ENCODE data around the gene GPR32.
A peak's percentile ranks its signal among the peaks of the same experiment; 100 is the strongest.
"Not testable (repeated sequence)": the region's sequence is repeated elsewhere in the genome, so short reads cannot be mapped to it uniquely, and the experiment has no call there.

Gene GPR32

DNA sequence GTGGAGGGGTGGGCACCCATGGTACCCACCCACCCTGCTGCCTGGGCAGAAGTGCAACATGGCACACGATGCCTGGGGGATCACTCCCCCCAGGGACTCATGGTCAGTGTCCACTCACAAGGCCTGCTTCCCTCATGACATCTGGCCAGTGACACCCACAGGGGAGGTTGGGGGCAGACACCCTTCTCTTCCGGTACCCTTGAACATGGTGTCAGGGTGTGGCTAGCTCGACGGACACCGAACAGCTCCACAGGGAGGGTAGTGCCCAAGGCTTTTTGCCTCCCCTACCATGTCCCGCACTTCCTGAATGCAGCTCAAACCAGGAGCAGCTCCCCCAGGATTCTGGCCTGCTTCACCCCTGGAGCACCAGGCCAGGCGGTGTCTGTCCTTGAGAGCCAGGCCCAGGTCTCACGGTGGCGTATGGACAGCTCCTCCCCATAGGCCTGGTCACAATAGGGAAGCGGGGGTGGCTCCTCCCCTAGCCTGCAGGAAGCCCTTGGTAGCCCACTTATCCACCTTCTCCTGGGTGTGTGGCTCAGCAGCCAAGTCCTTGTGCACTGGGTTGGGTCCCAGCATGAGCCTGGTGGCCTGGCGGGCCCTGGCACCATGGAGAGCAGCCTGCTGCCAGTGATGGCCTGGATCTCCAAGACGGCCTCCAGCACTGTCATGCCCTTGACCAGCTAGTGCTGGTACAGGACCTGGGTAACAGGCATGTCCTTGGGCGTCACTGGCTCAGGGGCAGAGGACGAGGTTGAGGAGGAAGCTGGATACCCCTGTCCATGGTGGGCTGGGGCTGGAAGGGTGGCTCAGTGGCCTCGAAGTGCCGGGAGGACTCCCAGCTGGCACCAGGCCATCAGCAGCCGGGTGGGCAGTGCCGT, 27.8 kb downstream of the GPR32 start:
- DNase-seq (ENCODE audit: low read depth in 3 of 3, low spot score in 1 of 3), result no peak

DNA sequence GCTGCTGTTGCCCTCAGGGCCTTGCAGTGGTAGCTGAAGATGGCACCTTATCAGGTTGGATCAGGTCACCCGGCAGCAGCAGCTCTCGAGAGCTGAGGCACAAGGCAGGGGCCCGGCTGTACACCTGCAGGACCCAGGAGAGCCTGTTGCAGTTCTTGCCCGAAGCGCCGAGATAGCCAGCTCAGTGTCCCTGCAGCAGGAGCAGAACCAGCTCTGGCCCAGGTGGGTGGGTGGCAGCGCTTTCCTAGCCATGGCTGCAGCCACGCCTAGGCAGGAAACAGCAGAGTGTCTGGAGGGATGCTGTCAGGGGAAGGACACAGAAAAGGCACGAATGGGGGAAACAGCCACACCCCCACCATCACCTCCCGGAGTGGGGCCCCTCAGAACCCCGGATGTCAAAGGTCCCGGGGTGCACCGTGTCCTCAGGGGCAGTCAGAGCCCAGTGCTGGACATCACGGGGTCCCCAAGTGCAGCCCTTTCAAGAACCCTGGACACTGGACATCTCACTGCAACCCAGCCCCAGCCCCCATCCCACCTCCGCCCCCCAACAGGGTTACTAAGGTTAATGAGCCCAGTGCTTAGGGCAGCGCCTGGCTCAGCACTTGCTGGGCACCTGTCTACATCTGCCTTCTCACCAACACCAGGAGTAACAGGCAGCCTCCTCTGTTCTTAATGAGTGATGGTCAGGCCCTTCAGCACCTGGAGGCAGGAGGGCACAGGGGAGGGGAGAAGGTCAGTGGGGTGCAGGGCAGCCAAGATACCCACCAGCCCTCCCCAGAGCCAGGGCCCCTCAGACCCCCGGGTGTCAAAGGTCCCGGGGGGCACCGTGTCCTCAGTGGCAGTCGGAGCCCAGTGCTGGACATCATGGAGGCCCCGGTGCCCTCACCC, 28.6 kb downstream of the GPR32 start:
- DNase-seq (ENCODE audit: low read depth in 3 of 3, low spot score in 1 of 3), result no peak

DNA sequence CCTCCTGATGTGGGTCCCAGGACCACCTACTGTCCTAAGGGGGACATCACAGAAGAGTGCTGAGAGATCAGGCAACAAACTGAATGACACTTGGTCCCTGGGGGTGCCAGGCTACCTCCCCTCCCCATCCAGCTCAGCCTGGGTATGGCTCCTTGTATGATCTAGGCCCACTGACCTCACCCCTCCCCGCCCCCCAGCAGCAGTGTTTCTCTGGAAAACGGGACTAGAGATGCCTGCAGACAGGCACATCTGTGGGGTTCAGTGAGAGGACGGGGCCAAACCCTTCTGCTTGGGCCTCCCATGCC, 29.2 kb downstream of the GPR32 start:
- no peak for DNase-seq (ENCODE audit: low read depth in 3 of 3, low spot score in 1 of 3)

DNA sequence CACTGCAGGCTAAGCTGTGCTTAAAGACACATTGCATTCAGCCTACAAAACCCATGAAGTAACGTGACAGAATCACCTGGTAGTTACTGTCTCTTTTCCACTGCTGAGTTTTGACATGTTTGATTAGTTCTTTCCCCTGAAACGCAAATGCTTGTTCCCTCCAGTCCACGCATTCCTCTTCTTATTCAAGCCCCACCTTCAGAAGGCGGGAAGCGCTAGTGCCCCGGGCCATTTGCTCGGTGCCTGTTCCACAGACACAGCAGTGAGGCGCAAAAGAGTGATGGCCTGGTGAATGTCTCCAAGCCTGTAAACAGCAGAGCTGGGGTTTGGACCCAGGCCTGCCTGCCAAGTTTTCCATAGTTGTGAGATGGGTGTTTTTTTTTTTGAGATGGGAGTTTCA, 30.8 kb downstream of the GPR32 start:
- no peak for DNase-seq (ENCODE audit: low read depth in 3 of 3, low spot score in 1 of 3)

DNA sequence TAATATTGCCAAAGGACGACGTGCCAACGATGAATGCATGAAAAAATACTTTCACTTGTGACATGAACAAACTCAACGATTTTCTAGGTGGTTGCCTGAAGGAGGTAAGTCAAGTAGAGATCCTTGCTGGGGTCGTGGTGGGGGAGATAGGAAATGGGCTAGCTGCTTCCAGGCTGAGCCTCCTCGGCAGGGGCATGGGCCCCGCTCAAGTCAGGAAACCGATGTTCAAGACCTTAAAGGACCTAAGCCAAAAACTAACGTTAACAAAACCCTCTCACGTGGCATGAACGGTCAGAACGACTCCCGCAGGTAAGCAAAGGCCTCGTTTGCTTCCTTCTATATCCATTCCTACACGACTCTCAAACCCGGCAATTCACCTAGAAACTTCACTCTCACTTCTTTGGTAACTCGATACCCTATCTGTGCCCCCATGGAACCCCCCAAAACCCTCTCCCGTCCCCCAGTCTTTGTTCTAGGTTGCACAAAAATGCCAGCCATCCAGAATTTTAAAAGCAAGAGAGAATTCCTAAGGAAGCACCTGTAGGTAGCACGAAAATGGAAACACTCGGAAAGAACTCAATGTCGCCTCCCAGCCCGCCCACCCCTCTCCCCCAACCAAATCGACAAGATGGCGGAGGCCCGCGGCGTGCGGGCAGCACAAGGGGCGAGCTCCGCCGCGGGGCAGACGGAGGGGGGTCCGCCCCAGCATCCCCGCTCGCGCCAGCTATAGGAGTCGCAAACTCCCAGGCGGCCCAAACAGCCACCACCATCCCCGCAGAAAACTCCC, 33.6 kb downstream of the GPR32 start:
- DNase-seq (ENCODE audit: low read depth in 3 of 3, low spot score in 1 of 3), result peak in 1 of 3 donors; percentile 37

DNA sequence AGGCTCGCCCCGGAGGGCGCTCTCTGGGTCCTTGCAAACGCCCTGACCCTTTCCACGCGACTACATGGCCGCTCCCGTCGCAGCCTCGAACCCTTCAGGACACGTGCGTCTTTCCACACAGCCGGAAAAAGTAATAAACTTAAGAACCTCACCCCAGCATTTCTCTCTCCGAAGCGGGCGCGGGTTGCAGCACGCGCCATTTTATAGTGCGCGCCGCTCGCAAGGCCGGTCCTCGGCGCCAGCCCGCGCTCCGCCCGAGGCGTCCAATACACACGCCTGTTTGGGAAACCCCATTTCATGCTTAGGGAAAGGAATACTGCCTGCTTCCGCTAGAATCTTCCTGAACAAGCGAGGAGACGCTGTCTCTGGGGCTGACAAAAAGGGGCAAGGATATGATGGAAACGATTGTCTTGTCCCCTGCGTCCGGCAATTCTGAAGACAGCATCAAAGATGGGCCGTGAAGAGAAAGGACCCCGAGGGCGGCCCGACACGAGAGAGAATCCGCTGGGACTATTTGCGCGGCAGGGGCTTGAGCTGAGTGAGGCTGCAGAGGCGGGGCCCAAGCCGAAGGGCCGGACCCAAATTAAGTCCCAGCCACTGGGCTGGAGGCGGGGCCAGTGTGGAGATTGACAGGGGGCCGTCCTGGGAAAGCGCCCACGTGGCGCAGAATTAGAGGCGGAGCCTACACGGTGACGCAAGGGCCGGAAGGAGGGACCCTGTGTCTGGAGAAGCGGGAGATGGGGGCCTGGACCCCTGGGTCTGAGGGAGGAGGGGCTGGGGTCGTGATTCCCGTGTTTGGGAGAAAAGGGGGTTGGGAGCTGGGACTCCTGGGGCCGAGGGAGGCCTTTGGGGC, 34.4 kb downstream of the GPR32 start:
- peak; percentile 93 to 96 (median 95) for DNase-seq (ENCODE audit: low read depth in 3 of 3, low spot score in 1 of 3)

DNA sequence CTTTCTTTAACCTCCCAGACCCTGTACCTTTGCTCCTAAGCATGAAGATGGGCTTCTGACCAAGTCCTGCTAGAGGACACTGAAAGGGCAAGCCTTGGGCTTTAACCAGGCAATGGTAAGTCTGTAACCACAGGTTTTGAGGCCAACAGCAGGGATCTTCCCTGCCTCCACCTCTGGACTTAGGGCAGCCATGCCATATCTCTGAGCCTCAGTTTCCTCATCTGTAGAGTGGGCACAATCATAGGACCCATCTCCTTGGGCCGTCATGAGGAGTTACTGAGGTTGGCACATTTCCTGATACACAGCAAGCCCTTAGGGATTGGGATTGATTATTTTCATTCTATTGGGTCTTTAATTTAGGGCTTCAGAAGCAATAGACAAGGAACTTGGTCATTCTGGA, 38.6 kb downstream of the GPR32 start:
- no peak for DNase-seq (ENCODE audit: low read depth in 3 of 3, low spot score in 1 of 3)

DNA sequence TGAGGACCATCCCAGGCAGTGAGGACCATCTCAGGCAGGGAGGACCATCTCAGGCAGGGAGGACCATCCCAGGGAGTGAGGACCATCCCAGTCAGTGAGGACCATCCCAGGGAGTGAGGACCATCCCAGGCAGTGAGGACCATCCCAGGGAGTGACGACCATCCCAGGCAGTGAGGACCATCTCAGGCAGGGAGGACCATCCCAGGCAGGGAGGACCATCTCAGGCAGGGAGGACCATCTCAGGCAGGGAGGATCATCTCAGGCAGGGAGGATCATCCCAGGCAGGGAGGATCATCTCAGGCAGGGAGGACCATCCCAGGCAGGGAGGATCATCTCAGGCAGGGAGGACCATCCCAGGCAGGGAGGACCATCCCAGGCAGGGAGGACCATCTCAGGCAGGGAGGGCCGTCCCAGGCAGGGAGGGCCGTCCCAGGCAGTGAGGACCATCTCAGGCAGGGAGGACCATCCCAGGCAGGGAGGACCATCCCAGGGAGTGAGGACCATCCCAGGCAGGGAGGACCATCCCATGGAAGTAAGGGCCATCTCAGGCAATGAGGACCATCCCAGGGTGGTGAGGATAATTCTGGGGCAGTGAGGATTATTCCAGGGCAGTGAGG, 41.5 kb downstream of the GPR32 start:
- DNase-seq (ENCODE audit: low read depth in 3 of 3, low spot score in 1 of 3), result not testable (repeated sequence)

DNA sequence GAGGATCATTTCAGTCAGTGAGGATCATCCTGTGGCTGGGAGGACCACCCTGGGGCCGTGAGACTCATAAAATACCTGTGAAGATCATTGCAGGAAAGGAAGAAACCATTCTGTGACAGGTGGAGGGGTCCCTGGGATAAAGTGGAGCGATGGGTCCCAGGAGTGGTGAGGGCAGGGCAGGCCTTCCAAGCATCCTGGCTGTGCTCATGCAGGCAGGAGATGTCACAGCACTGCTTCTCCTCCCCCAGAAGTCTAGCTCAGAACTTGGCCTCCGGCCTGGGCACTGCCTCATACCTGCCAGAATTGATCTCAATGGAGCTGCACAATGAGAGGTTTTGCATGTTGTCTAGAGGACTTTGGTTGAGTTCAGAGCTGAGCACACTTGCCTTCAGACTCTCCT, 42.2 kb downstream of the GPR32 start:
- no peak for DNase-seq (ENCODE audit: low read depth in 3 of 3, low spot score in 1 of 3)

DNA sequence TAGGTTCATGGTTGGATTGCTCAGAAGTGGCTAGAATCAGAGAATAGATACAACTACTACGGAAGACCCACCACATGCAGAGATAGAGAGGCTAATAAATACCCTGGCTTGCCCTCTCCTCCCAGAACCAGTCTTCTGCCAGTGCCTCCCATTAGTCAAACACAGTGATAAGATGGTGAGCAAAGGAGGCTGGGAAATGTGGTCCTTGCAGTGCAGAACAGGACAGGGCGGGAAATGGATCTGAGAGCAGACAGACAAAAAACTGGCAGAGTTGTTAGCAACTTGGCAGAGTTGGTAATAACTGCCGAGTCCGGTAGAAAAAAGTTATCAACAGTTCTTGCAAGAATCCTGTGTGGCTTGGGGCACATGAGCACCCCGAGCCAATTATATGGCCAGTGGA, 44.6 kb downstream of the GPR32 start:
- DNase-seq (ENCODE audit: low read depth in 3 of 3, low spot score in 1 of 3), result no peak

DNA sequence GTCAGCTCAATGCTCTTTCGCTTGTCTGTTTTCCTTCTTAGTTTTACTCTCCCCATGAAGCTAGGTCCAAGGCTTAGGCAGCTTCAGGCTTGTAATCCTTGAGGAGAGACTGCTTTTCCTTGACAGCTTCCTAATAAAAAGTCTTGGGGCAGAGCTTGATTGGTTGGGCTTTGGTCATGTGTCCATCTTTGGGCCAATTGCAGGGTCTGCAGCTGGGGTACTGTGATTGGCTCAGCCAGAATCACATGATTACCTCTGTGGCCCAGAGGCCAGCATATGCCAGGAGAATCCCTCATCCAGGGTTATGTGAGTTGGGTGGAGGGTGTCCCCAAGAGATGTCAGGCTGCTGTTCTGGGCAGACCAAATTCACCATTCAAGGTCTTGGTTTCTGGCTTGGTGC, 45.2 kb downstream of the GPR32 start:
- DNase-seq (ENCODE audit: low read depth in 3 of 3, low spot score in 1 of 3), result no peak

DNA sequence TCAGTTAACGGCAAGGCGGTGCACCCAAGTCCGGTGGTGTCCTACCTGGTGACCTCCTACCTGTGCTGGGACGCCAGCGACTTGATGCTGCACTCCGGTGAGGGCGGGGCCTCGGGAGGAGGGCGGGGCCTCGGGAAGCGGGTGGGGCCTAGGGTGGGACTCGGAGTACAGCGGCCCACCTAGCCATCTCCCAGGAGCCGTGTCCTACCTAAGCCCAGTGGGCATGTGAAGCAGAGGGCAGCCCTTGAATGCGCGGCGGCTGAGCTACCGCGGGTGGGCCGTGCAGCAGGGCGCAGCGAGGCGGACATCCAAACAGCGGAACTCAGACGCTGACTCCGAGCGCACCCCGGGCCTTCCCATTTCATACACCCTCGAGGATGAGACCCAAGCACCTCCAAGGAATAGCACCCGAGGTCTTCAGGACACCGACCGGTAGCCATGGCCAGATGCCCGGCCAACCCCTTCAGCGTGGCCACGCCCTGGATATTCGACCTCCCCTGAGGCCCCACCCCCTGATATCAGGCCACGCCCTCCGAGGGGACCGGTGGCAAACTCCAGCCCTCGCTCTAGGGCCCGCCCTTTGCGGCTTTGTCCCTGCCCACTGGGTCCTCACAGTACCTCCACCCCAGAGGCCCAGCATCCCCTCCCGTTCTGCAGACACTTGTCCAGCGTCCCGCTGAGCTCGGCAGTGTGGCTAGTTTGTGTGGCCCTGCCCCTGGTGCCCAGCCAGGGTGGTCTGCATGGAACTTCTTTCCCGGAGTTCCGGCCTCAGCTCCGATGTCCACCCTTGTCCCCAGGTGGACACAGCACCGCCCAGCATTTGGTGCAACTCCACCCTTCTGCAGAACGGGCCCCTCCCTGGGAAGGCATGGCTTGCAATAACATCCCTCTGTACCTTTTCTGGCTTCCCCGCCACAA, 47.9 kb downstream of the GPR32 start:
- peak in 1 of 3 donors; percentile 43 for DNase-seq (ENCODE audit: low read depth in 3 of 3, low spot score in 1 of 3)

DNA sequence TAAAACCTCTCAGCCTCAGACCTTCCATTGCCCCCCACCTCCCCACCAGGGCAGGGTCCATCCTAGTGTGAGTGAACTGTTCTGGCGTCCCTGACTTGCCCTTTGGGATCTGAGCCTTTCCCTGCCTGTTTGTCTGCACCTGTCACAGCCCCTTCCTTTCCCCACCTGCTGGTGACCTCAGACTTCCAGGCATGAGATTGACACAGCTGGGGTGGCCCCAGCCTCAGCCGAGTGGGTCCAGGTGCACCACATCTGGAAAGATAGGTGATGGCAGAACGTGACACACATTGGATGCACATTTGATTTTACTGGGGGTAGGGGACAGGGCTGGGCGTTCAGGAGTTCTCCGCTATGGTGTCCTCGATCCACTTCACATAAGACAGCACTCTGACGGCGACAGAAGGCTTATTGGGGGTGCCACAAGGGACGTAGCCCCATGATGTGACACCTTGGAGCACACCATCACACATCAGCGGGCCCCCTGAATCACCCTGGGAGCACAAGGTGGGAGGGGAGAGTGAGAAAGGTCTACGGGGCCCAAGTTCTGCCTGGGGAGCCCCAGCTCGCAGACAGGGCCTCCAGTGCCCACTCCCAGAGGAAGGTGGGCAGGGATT, 48.7 kb downstream of the GPR32 start:
- DNase-seq (ENCODE audit: low read depth in 3 of 3, low spot score in 1 of 3), result no peak

DNA sequence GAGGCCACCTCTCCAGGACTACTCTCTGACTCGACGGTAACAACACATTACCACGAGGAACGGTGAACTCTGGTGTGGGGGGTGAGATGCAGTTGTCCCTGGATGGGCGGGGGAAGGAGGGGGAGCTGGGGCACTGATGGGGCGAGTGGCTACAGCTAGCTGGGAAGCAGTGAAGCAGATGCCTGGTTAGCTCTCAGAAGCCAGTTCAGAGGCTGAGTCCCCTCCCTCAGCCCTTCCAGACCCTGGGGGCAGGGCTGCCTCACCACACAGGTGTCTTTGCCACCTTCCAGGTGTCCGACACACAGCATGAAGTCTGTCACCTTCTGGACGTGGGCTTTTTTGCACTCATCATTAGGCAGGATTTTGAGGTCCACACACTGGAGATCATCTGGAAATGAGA, 49.4 kb downstream of the GPR32 start:
- DNase-seq (ENCODE audit: low read depth in 3 of 3, low spot score in 1 of 3), result no peak

DNA sequence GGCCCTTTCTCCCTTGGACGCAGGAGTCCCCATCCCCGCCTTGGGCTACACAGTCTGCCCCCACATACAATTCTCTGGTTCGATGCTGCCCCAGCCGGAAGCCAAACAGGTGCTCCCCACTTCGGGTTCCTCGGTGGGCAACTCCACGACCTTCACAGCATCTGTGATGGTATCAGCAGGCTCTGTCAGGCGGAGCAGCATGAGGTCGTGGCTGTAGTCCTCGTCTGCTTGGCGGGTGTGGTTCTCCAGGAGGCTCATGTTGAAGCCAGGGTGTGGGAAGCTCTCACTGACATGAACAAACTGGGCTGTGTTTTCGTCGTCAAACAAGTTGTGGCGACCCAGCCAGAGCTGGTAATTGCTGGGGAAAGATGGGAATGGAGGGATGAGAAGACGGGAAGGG, 49.8 kb downstream of the GPR32 start:
- DNase-seq (ENCODE audit: low read depth in 3 of 3, low spot score in 1 of 3), result no peak

DNA sequence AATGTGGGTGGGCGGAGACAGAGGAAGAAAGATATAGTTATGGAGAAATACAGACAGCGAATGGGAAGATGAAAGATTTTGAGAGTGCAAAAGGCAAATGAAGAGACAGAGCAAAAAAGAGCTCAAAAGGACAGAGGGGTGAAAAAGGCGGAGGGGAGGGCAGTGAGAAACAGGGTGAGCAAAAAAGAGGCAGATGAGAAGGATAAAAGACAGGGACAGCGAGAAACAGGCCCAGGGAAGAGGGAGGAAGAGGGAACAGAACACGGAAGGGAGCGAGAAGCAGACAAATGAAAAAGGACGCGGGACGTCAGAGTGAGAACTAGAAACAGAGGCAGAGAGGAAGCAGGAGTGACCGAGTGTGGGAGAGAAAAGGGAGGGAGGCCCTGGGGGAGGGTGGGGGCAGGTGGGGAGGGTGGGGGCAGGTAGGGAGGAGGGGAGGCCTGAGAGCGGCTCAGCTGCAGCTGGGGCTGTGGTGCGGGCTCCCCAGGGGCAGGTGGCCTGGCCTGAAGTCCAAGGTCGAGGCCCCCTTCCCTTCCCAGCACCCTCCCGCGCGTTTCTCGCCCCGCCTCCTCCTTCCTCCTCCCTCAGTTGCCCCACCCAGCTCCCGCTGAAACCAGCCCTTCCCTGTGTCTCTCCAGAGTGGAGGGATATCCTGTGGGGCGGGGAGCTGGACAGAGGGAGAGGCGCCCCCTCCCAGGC, 50.4 kb downstream of the GPR32 start:
- no peak for DNase-seq (ENCODE audit: low read depth in 3 of 3, low spot score in 1 of 3)

DNA sequence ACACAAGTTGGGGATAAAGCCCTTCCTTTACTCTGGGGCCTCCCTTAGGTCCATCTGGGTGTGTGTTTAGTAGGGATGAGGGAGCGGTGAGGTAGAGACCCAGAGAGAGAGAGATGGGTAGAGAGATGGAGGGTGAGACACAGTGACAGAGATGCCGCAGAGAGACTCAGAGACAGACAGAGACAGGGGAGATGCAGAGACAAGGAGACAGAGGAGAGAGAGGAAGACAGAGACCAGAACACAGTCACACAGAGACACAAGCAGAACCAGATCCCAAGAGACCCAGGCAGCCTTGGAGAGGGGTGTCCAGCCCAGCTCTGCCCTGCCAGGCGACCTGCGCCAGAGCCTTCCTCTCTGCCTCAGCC, 51.0 kb downstream of the GPR32 start:
- no peak for DNase-seq (ENCODE audit: low read depth in 3 of 3, low spot score in 1 of 3)

Measured in stimulated activated CD4-positive, alpha-beta T cell treated with anti-CD3 and anti-CD28 coated beads, TNF-alpha, amount 100 ng/mL, for 1 hour (primary cell).